Spleen (tissue), 11 donors: ENCODE results near the gene PHOSPHO2. TPM values are rescaled to one million over a fixed set of nuclear protein-coding genes. Genes with fewer than 3 reads are reported as not detected.

Source experiments
- DNase-seq: peaks from one replicate; pipeline ENCODE4 v3.0.0-alpha.2; 2020
- H3K27ac ChIP-seq, 8 donors: fragments of 200-600 bp; sonication (generic) in 7 of 8; 1 replicate in 4 of 8; 2 replicates in 4 of 8; pipeline versions ENCODE4 v1.5.0 to v1.8.0; 2016 to 2021; ENCODE audit warnings: inconsistent platforms in 4 of 8, mild to moderate bottlenecking in 4 of 8, moderate library complexity in 1 of 8
- H3K27me3 ChIP-seq, 7 donors: fragments of 200-600 bp; sonication (generic) in 6 of 7; replicated peaks in 1 of 7; 1 replicate in 4 of 7; 2 replicates in 3 of 7; pipeline versions ENCODE4 v1.5.0 to v1.8.0; 2016 to 2021; ENCODE audit warnings: inconsistent platforms in 3 of 7, mild to moderate bottlenecking in 1 of 7
- H3K36me3 ChIP-seq, 6 donors: fragments of 200-600 bp; sonication (generic) in 5 of 6; 1 replicate in 4 of 6; 2 replicates in 2 of 6; pipeline versions ENCODE4 v1.5.0 to v1.8.0; 2016 to 2021; ENCODE audit warnings: inconsistent platforms in 2 of 6
- H3K4me1 ChIP-seq, 6 donors: fragments of 200-600 bp; sonication (generic) in 5 of 6; 1 replicate in 3 of 6; 2 replicates in 3 of 6; pipeline versions ENCODE4 v1.5.0 to v1.8.0; 2016 to 2021; ENCODE audit warnings: inconsistent platforms in 3 of 6
- H3K4me3 ChIP-seq, 8 donors: fragments of 200-600 bp; sonication (generic) in 7 of 8; 1 replicate in 4 of 8; 2 replicates in 4 of 8; pipeline versions ENCODE4 v1.5.0 to v1.8.0; 2016 to 2021; ENCODE audit warnings: inconsistent platforms in 4 of 8, mild to moderate bottlenecking in 4 of 8, moderate library complexity in 2 of 8
- H3K9me3 ChIP-seq, 8 donors: fragments of 200-600 bp; sonication (generic) in 7 of 8; 1 replicate in 4 of 8; 2 replicates in 4 of 8; pipeline versions ENCODE4 v1.5.0 to v1.8.0; 2016 to 2021; ENCODE audit warnings: inconsistent platforms in 4 of 8
- CTCF ChIP-seq, 11 experiments: fragments of 200-600 bp in 7 of 11; fragments of 450-650 bp in 4 of 11; sonication (generic) in 4 of 11; IDR thresholded peaks in 8 of 11; conservative IDR thresholded peaks in 3 of 11; 1 replicate in 7 of 11; 2 replicates in 4 of 11; pipeline versions ENCODE4 v1.4.0 to v1.8.0; 2016 to 2021; ENCODE audit warnings: antibody characterized with exemption in 11 of 11, inconsistent platforms in 4 of 11, mild to moderate bottlenecking in 1 of 11
- POLR2A ChIP-seq, 3 donors: fragments of 450-650 bp; IDR thresholded peaks; one replicate each; pipeline ENCODE4 v1.5.1; 2017; ENCODE audit warnings: antibody characterized with exemption in 3 of 3, mild to moderate bottlenecking in 1 of 3
- POLR2AphosphoS5 ChIP-seq, 3 donors: sonication (generic); formaldehyde crosslinking; IDR thresholded peaks; one replicate each; pipeline ENCODE4 v1.5.1; 2017; ENCODE audit warnings: antibody characterized with exemption in 3 of 3
- WGBS, 5 donors: extraction: QIAGEN DNeasy Blood & Tissue Kit in 3 of 5; methylation state at CpG; one replicate each; pipeline versions ENCODE4 v1.1.5 to v1.1.7; 2013 to 2018; 5-methylcytosine and 5-hydroxymethylcytosine counted together
- intact Hi-C: fragments of 100-400 bp; cut with DNase I; formaldehyde crosslinking; loops from one replicate; pipeline ENCODE4 v1.15.0; 2023; ENCODE audit warnings: low total_unique reads
- polyA plus RNA-seq, 3 donors: library from polyadenylated mRNA; stranded (reverse); fragments of 200-250 nt; gene quantifications; one replicate each; pipeline ENCODE4 v1.2.1, GENCODE V29; 2013
- total RNA-seq, 7 donors: library from RNA; depleted of rRNA in 3 of 7; stranded (reverse); fragments of >200 nt in 3 of 7; fragmentation: NEBNext Ultra II Directional in 4 of 7; extraction: Animal tissue kit (Norgen Biotek cat#: 25700) in 4 of 7; gene quantifications; one replicate each; pipeline versions ENCODE4 v1.1.0 to v1.2.1, GENCODE V29; 2016 to 2021
- donor health status: healthy with polysubstance abuse.
- donor health status: DM: no; HTN: no; CAD: no; lungs with moderate emphysema.
- donor health status: DM: no; HTN: no; CAD: no.
- donor health status: Bipolar disorder and iron deficiency.
- donor health status: healthy.
- donor health status: DM: no; HTN: no; CAD: no.
- donor health status: DM: yes; HTN: yes; CAD: no.

The PHOSPHO2 gene
- total and polyA plus RNA-seq, 10 donors, result 1.2 to 6.9 (median 4.0) TPM

GRCh38 chr2:169721016-169721415, 26.7 kb downstream of the PHOSPHO2 start:
- DNase-seq, result no peak
- WGBS, 5 donors, result 71 to 97% (median 93%) methylated on average over 3 of the region's 3 CpGs
- Histone ChIP-seq H3K27ac (no peak overlapping the region), H3K27me3 (no peaks in the 10 kb centered on the region), H3K4me1 (peaks cover 0 to 12% (median 2%) of the 10 kb centered on the region in 6 donors), H3K36me3 (no peaks in the 10 kb centered on the region), H3K4me3 (no peak overlapping the region), H3K9me3 (no peaks in the 10 kb centered on the region)
- intact Hi-C loops, result no loop called here
- TF ChIP-seq CTCF (IDR thresholded peaks at IDR 0.05 in 8 of 11, conservative IDR thresholded peaks at IDR 0.05 in 3 of 11), result no peak
- no peak for TF ChIP-seq POLR2AphosphoS5 (IDR thresholded peaks at IDR 0.05)
- no peak for TF ChIP-seq POLR2A (IDR thresholded peaks at IDR 0.05)

GRCh38 chr2:169727065-169727464, 32.8 kb downstream of the PHOSPHO2 start:
- Histone ChIP-seq H3K27me3 (no peaks in the 10 kb centered on the region), H3K36me3 (no peaks in the 10 kb centered on the region), H3K4me3 (no peak overlapping the region), H3K4me1 (no peaks in the 10 kb centered on the region), H3K9me3 (no peaks in the 10 kb centered on the region), H3K27ac (no peak overlapping the region)
- WGBS, 5 donors, result 75 to 94% (median 94%) methylated on average over 5 of the region's 5 CpGs
- DNase-seq, result no peak
- TF ChIP-seq POLR2AphosphoS5 (IDR thresholded peaks at IDR 0.05) (no peak), POLR2A (IDR thresholded peaks at IDR 0.05) (no peak), CTCF (IDR thresholded peaks at IDR 0.05 in 8 of 11, conservative IDR thresholded peaks at IDR 0.05 in 3 of 11) (no peak)
- intact Hi-C loops, result no loop called here

- H3K9me3 ChIP-seq, result no peaks in the 10 kb centered on the region
- WGBS, 5 donors, result 95 to 100% (median 98%) methylated on average over 1 of the region's 1 CpG
- H3K27me3 ChIP-seq, result peaks cover 0 to 11% (median 0%) of the 10 kb centered on the region in 7 donors
- no peak overlapping the region for H3K27ac ChIP-seq
- H3K36me3 ChIP-seq, result no peaks in the 10 kb centered on the region
- DNase-seq, result no peak
- no peak overlapping the region for H3K4me3 ChIP-seq
- peaks cover 0 to 16% (median 11%) of the 10 kb centered on the region in 6 donors for H3K4me1 ChIP-seq
- intact Hi-C loops, result no loop called here
- TF ChIP-seq POLR2AphosphoS5 (IDR thresholded peaks at IDR 0.05) (no peak), POLR2A (IDR thresholded peaks at IDR 0.05) (no peak), CTCF (IDR thresholded peaks at IDR 0.05 in 8 of 11, conservative IDR thresholded peaks at IDR 0.05 in 3 of 11) (no peak)
These were observed 35.0 kb downstream of the PHOSPHO2 start for GRCh38 chr2:169729274-169729605.

GRCh38 chr2:169732075-169732474, 37.8 kb downstream of the PHOSPHO2 start:
- intact Hi-C loops, result no loop called here
- no peak for DNase-seq
- WGBS, 5 donors, result 69 to 80% (median 77%) methylated on average over 5 of the region's 5 CpGs

More at GRCh38 chr2:169732075-169732474, 37.8 kb downstream of the PHOSPHO2 start:
- Histone ChIP-seq H3K4me3 (no peak overlapping the region), H3K27ac (no peak overlapping the region), H3K27me3 (peaks cover 0 to 16% (median 0%) of the 10 kb centered on the region in 7 donors), H3K9me3 (no peaks in the 10 kb centered on the region), H3K4me1 (peaks cover 3 to 24% (median 16%) of the 10 kb centered on the region in 6 donors), H3K36me3 (no peaks in the 10 kb centered on the region)
- TF ChIP-seq POLR2AphosphoS5 (IDR thresholded peaks at IDR 0.05) (no peak), CTCF (IDR thresholded peaks at IDR 0.05 in 8 of 11, conservative IDR thresholded peaks at IDR 0.05 in 3 of 11) (no peak), POLR2A (IDR thresholded peaks at IDR 0.05) (no peak)
